Right cardiac atrium (tissue), 5 donors: ENCODE results near the gene BCORL1. TPM values are rescaled to one million over a fixed set of nuclear protein-coding genes. Genes with fewer than 3 reads are reported as not detected.

Experiments used
- ATAC-seq, 2 donors: fragments of 200-7000 bp; cut with Tn5 transposase; one replicate each; pipeline versions ENCODE4 v1.8.0 to v1.9.1; 2020; ENCODE audit warnings: moderate library complexity in 2 of 2, mild to moderate bottlenecking in 1 of 2
- DNase-seq, 3 donors: peaks; one replicate each; pipeline ENCODE4 v3.0.0-alpha.2; 2020
- H3K27ac ChIP-seq: one replicate; pipeline ENCODE4 v1.5.1; 2013; ENCODE audit warnings: mild to moderate bottlenecking, low read length, control low read depth, moderate library complexity
- H3K27me3 ChIP-seq: one replicate; pipeline ENCODE4 v1.6.1; 2013; ENCODE audit not compliant: control insufficient read depth, insufficient read depth
- H3K4me1 ChIP-seq: one replicate; pipeline ENCODE4 v1.6.1; 2013; ENCODE audit warnings: low read length; ENCODE audit not compliant: control insufficient read depth, insufficient read depth
- H3K4me3 ChIP-seq: one replicate; pipeline ENCODE4 v1.5.1; 2013; ENCODE audit warnings: low read length, control low read depth
- H3K9me3 ChIP-seq: one replicate; pipeline ENCODE4 v1.6.1; 2013; ENCODE audit warnings: low read length; ENCODE audit not compliant: control insufficient read depth
- WGBS: extraction: QIAGEN DNeasy Blood & Tissue Kit; methylation state at CpG from one replicate; pipeline ENCODE4 v1.1.7; 2013; 5-methylcytosine and 5-hydroxymethylcytosine counted together
- intact Hi-C, 4 donors: fragments of 100-400 bp; cut with DNase I; formaldehyde crosslinking; loops; one replicate each; pipeline versions ENCODE4 v1.11.0 to v1.14.0; 2022 to 2023
- polyA plus RNA-seq: library from polyadenylated mRNA; stranded (reverse); fragments of 200-250 nt; gene quantifications from one replicate; pipeline ENCODE4 v1.2.3, GENCODE V29; 2013
- total RNA-seq, 4 donors: library from RNA; stranded (reverse); fragmentation: NEBNext Ultra II Directional; extraction: Animal tissue kit (Norgen Biotek cat#: 25700); gene quantifications; one replicate each; pipeline ENCODE4 v1.2.1, GENCODE V29; 2021
- donor health status: healthy with polysubstance abuse.
- donor health status: DM: no; HTN: yes; CAD: no.
- donor health status: DM: no; HTN: no; CAD: no.
- donor health status: DM: no; HTN: yes; CAD: no; lungs with severe emphysema.
- donor health status: DM: yes; HTN: yes; CAD: no.

The BCORL1 gene
- total and polyA plus RNA-seq, 5 donors = 5.0 to 13.8 (median 11.4) TPM

DNA sequence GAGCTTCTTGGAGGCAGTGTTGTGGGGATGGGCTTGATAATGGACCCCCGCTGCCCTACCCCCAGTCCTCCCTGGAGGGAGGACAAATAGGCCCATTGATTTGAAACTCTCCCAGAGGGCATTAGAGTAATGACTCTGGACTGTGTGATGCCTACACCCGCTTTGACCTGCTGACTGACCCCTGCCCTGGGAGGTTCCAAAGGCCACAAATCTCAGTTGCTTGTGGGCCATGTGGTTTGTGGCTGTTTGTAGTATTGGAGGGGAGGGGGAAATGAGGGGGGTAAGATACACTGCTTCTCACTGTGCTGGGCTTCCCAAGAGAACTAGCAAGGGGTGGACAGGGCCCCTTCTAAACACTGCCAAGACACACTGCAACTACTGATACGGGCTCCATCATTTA, 27.6 kb upstream of the BCORL1 start:
- DNase-seq (no peak), ATAC-seq (no peak)
- H3K27ac ChIP-seq = no peak overlapping the region
- no peaks in the 10 kb centered on the region for H3K4me1 ChIP-seq
- intact Hi-C loops = no loop called here
- 79% methylated on average over 3 of the region's 3 CpGs for WGBS
- no peaks in the 10 kb centered on the region for H3K9me3 ChIP-seq
- H3K27me3 ChIP-seq = no peaks in the 10 kb centered on the region
- no peak overlapping the region for H3K4me3 ChIP-seq

DNA sequence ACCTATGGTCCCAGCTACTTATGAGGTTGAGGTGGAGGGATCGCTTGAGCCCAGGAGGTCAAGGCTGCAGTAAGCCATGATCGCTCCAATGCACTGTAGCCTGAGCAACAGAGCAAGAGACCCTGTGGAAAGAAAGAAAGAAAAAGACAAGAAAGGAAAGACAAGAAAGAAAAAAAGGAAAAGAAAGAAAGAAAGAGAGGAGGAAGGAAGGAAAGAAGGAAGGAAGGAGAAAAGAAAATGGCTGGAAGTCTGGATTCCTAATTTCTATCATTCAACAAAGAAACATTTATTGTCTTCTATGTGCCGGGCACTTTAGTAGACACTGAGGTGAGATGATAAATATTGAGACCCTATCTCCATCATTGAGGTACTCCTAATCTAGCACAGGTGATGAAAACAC, 26.8 kb upstream of the BCORL1 start:
- WGBS = 98% methylated on average over 3 of the region's 3 CpGs
- no peaks in the 10 kb centered on the region for H3K9me3 ChIP-seq
- intact Hi-C loops = no loop called here
- no peak for DNase-seq
- no peak overlapping the region for H3K4me3 ChIP-seq
- no peak overlapping the region for H3K27ac ChIP-seq
- no peaks in the 10 kb centered on the region for H3K27me3 ChIP-seq
- H3K4me1 ChIP-seq = no peaks in the 10 kb centered on the region
- no peak for ATAC-seq

DNA sequence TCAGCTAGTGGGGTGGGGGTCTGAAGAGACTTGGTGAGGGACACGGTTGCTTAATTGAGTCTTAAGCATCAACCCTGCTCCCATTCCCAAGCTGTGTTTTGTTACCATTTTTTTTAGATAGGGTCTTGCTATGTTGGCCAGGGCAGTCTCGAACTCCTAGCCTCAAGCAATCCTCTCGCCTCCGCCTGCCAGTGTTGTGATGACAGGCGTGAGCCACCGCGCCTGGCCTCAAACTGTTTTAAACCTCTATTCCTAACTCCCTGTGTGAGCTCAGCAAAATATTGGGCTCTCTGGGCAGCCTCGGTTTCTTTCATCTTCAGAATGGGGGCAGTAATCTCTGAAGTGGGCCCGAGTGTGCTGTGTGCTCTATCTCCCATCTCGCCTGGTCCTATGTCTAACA, 26.3 kb upstream of the BCORL1 start:
- Histone ChIP-seq H3K27me3 (no peaks in the 10 kb centered on the region), H3K27ac (no peak overlapping the region), H3K4me3 (no peak overlapping the region), H3K4me1 (no peaks in the 10 kb centered on the region), H3K9me3 (no peaks in the 10 kb centered on the region)
- WGBS = 82% methylated on average over 10 of the region's 10 CpGs
- no peak for DNase-seq
- intact Hi-C loops = no loop called here
- no peak for ATAC-seq

DNA sequence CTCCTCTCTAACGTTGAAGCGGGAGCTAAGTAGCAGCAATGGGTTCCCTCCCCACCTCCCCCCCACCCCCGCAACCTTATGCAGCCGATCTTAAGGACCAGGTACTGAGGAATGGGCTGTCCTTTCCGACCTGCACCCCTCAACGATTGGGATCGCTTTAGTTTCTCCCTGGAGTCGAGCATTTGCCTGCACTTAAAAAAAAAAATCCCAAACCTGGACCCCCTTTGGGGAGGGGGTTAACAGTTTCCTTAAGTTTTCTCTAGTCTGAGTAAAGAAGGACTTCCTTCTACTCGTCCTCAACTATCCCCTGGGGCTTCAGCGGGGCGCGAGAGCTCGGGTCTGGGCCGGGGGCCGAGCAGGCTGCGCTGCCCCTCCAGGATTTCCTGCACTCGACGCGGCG, 25.7 kb upstream of the BCORL1 start:
- Histone ChIP-seq H3K4me1 (no peaks in the 10 kb centered on the region), H3K9me3 (no peaks in the 10 kb centered on the region), H3K27me3 (no peaks in the 10 kb centered on the region), H3K4me3 (peak overlapping the region; percentile 49), H3K27ac (peak overlapping the region; percentile 13)
- WGBS = 8% methylated on average over 20 of the region's 20 CpGs
- intact Hi-C loops = no loop called here
- ATAC-seq = no peak
- DNase-seq = no peak

DNA sequence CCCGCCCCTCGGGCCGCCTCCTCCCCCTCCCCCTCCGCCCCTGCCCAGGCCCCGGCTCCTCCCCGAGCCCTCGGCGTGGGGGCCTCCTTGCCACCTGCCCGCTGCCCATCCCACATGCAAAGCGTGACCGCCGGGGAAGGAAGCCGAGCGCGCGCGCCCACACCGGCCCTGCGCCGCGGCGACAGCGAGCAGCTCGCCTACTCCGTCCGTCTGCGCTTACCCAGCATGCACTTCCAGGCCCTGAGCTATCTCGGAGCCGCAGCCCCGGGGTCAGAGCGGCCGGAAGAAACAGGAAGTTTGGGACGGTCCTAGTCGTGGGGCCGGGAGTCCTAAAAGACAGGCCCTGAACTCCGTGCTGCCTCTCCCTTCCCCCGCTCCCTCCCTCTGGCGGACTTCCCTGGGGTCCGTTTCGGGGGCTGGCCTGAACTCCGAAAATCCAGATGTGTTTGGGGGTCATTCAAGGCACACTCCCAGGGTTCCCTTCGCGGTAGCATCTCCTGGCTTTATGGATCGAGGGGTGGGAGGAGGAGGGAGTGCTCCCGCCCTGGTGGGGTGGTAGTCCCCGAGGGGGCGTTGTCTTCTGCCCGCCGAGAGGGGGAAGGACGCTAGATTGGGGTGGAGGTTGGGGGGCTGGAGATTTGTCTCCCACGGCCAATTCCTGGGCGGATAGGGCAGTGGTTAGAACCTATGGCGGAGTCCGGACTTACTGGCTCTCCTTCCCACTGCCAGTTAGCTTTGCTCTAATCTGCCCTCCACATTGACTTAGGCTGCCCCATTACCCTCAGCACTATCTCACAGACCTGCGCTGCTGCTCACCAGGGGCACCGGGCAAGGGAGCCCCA, 25.0 kb upstream of the BCORL1 start:
- Histone ChIP-seq H3K27ac (peak overlapping the region; percentile 43), H3K4me3 (peak overlapping the region; percentile 49), H3K9me3 (no peaks in the 10 kb centered on the region), H3K4me1 (no peaks in the 10 kb centered on the region), H3K27me3 (no peaks in the 10 kb centered on the region)
- ATAC-seq (peak; percentile 86 to 88), DNase-seq (peak; percentile 57 to 88 (median 86))
- intact Hi-C loops = no loop called here
- 11% methylated on average over 50 of the region's 56 CpGs for WGBS

GRCh38 chrX:129958083-129958465, 24.4 kb upstream of the BCORL1 start:
- Histone ChIP-seq H3K27ac (no peak overlapping the region), H3K9me3 (no peaks in the 10 kb centered on the region), H3K4me3 (no peak overlapping the region), H3K27me3 (no peaks in the 10 kb centered on the region), H3K4me1 (no peaks in the 10 kb centered on the region)
- WGBS = 70% methylated on average over 7 of the region's 7 CpGs
- DNase-seq (no peak), ATAC-seq (no peak)
- intact Hi-C loops = no loop called here

DNA sequence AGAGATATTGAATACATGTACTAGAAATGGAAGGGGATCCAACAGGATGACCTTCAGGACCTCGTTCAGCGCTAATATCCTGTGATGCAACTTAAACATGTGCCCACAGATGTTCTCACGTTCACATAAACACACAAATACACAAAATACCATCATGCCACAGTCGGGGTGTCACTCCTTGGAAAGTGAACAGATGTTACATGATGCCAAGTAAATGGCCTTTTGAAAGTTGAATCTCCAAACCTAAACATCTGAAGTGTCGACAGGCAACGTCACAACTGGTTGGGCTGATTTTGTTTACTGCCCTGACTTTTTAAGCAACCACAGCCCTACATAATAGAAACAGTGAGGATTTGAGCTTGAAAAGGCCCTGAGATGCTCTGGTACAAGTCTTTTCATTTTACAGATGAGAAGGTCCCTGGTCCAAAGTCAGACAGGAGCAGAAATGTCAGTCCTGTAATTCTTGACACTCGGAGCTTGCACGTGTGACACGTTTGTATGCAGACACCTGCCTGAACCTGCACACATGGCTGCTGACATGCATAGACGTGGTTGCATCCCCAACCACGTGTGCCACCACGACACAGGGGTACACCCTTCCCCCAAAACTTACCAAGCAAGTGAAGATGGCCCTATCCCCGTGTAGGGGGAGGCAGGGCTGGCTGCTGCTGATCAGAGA, 23.5 kb upstream of the BCORL1 start:
- DNase-seq = no peak
- H3K27me3 ChIP-seq = no peaks in the 10 kb centered on the region

DNA sequence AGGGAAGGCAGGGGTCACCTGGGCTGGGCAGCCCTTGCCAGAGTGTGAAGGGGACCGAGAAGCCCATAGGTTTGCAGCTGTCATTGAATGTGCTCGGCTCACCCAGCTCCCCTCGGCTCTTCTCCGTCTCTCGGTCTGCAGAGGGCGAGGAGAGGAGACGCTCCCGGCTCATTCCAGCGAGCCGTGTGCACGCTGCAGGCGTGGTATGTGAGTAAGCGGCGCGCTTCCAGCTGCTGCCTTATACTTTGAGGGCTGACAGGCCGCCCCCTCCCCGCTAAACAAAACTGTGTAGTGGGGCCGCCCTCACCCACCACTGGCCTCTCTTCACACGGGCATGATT, 23.0 kb upstream of the BCORL1 start:
- no peaks in the 10 kb centered on the region for H3K27me3 ChIP-seq
- no peaks in the 10 kb centered on the region for H3K4me1 ChIP-seq
- intact Hi-C loops = no loop called here
- DNase-seq (peak in 2 of 3 donors; percentile 58 to 63), ATAC-seq (peak; percentile 34 to 53)
- no peak overlapping the region for H3K4me3 ChIP-seq
- WGBS = 35% methylated on average over 19 of the region's 19 CpGs
- H3K27ac ChIP-seq = no peak overlapping the region
- no peaks in the 10 kb centered on the region for H3K9me3 ChIP-seq

More for the DNA sequence above, 23.5 kb upstream of the BCORL1 start:
- Histone ChIP-seq H3K9me3 (no peaks in the 10 kb centered on the region), H3K27ac (no peak overlapping the region), H3K4me1 (no peaks in the 10 kb centered on the region), H3K4me3 (no peak overlapping the region)
- WGBS = 49% methylated on average over 13 of the region's 13 CpGs
- ATAC-seq = no peak
- intact Hi-C loops = no loop called here

- no peaks in the 10 kb centered on the region for H3K9me3 ChIP-seq
- H3K27ac ChIP-seq = no peak overlapping the region
- no peak overlapping the region for H3K4me3 ChIP-seq
- ATAC-seq = peak; percentile 72 to 80
- H3K27me3 ChIP-seq = no peaks in the 10 kb centered on the region
- WGBS = 22% methylated on average over 26 of the region's 26 CpGs
- peak; percentile 51 to 84 (median 81) for DNase-seq
- intact Hi-C loops = no loop called here
- H3K4me1 ChIP-seq = no peaks in the 10 kb centered on the region
Observed at GRCh38 chrX:129961180-129962083, 21.0 kb upstream of the BCORL1 start.

GRCh38 chrX:129963729-129964128, 18.7 kb upstream of the BCORL1 start:
- no peaks in the 10 kb centered on the region for H3K4me1 ChIP-seq
- ATAC-seq (no peak), DNase-seq (no peak)
- no peaks in the 10 kb centered on the region for H3K9me3 ChIP-seq
- intact Hi-C loops = no loop called here
- WGBS = 91% methylated on average over 8 of the region's 8 CpGs
- no peak overlapping the region for H3K4me3 ChIP-seq
- H3K27me3 ChIP-seq = no peaks in the 10 kb centered on the region
- H3K27ac ChIP-seq = no peak overlapping the region

DNA sequence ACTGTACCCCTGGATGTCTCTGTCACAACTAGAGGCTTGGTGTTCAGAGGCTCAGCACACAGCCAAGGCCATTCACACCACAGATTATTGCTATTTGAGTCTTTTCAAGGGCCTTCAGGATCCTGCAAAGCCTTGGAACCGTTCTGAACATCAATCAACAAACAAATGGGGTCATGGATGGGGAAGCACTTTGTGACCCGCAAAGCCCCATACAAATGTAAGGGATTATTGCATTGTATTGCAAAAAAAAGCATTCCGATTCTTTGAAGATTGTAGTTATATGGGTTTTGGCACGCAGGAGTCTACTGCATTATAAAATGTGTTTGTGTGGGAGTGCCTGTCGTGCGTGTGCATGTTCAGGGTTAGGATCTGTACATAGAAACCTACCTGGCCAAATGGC, 17.3 kb upstream of the BCORL1 start:
- WGBS = 88% methylated on average over 6 of the region's 6 CpGs

More for the DNA sequence above, 17.3 kb upstream of the BCORL1 start:
- Histone ChIP-seq H3K9me3 (no peaks in the 10 kb centered on the region), H3K27me3 (no peaks in the 10 kb centered on the region), H3K4me1 (no peaks in the 10 kb centered on the region), H3K4me3 (no peak overlapping the region), H3K27ac (no peak overlapping the region)
- intact Hi-C loops = no loop called here
- DNase-seq (no peak), ATAC-seq (no peak)
